Karpas-422 (cell line): ENCODE measurements around the gene CCKAR. TPM values are rescaled to one million over a fixed set of nuclear protein-coding genes. Genes with fewer than 3 reads are reported as not detected.

ENCODE experiments used
- DNase-seq: peaks from one replicate; pipeline ENCODE4 v3.0.0-alpha.2; 2015
- H2AFZ ChIP-seq: fragments of 200-600 bp; sonication (generic); 2 replicates; pipeline ENCODE4 v1.6.1; 2014; ENCODE audit warnings: antibody characterized with exemption, low read length, mixed read lengths
- H3K27ac ChIP-seq: fragments of 200-600 bp; sonication (generic); 2 replicates; pipeline ENCODE4 v1.5.1; 2014; ENCODE audit warnings: mild to moderate bottlenecking, low read length, moderate library complexity
- H3K27me3 ChIP-seq: fragments of 200-600 bp; sonication (generic); 2 replicates; pipeline ENCODE4 v1.6.1; 2014; ENCODE audit warnings: low read length, mixed read lengths
- H3K36me3 ChIP-seq: fragments of 200-600 bp; sonication (generic); 2 replicates; pipeline ENCODE4 v1.6.1; 2014; ENCODE audit warnings: low read length, mixed read lengths; ENCODE audit not compliant: insufficient read depth
- H3K4me1 ChIP-seq: fragments of 200-600 bp; sonication (generic); 2 replicates; pipeline ENCODE4 v1.6.1; 2014; ENCODE audit warnings: mild to moderate bottlenecking, low read length, mixed read lengths
- H3K4me2 ChIP-seq: fragments of 200-600 bp; sonication (generic); 2 replicates; pipeline ENCODE4 v1.6.1; 2014; ENCODE audit warnings: low read length, low read depth, mild to moderate bottlenecking; ENCODE audit not compliant: poor library complexity, severe bottlenecking
- H3K4me3 ChIP-seq: fragments of 200-600 bp; sonication (generic); 2 replicates; pipeline ENCODE4 v1.5.1; 2014; ENCODE audit warnings: mild to moderate bottlenecking, antibody characterized with exemption, low read length, mixed read lengths
- H3K79me2 ChIP-seq: fragments of 200-600 bp; sonication (generic); 2 replicates; pipeline ENCODE4 v1.6.1; 2014; ENCODE audit warnings: mild to moderate bottlenecking, low read length, mixed read lengths
- H3K9ac ChIP-seq: fragments of 200-600 bp; sonication (generic); 2 replicates; pipeline ENCODE4 v1.6.0; 2014; ENCODE audit warnings: low read length
- H3K9me2 ChIP-seq: fragments of 200-600 bp; sonication (generic), shearing (Covaris generic); replicated peaks from 2 replicates; pipeline ENCODE4 v1.6.0; 2014; ENCODE audit warnings: mild to moderate bottlenecking, low read length, moderate library complexity; ENCODE audit not compliant: insufficient read depth
- H3K9me3 ChIP-seq: fragments of 300-700, 200-600 bp; sonication (generic); 2 replicates; pipeline ENCODE4 v1.6.1; 2014; ENCODE audit warnings: low read length, mixed read lengths
- H4K20me1 ChIP-seq: fragments of 200-600 bp; sonication (generic); 2 replicates; pipeline ENCODE4 v1.6.1; 2014; ENCODE audit warnings: mild to moderate bottlenecking, antibody characterized with exemption, low read length, low read depth; ENCODE audit not compliant: insufficient read depth
- total RNA-seq: library from RNA; depleted of rRNA; stranded (reverse); fragments of >200 nt; shearing (Covaris generic); gene quantifications from 2 replicates; pipeline ENCODE4 v1.2.3, GENCODE V29; 2014; ENCODE audit warnings: low replicate concordance

The CCKAR gene
- total RNA-seq, 1 experiment from 2014 or later = not detected

DNA sequence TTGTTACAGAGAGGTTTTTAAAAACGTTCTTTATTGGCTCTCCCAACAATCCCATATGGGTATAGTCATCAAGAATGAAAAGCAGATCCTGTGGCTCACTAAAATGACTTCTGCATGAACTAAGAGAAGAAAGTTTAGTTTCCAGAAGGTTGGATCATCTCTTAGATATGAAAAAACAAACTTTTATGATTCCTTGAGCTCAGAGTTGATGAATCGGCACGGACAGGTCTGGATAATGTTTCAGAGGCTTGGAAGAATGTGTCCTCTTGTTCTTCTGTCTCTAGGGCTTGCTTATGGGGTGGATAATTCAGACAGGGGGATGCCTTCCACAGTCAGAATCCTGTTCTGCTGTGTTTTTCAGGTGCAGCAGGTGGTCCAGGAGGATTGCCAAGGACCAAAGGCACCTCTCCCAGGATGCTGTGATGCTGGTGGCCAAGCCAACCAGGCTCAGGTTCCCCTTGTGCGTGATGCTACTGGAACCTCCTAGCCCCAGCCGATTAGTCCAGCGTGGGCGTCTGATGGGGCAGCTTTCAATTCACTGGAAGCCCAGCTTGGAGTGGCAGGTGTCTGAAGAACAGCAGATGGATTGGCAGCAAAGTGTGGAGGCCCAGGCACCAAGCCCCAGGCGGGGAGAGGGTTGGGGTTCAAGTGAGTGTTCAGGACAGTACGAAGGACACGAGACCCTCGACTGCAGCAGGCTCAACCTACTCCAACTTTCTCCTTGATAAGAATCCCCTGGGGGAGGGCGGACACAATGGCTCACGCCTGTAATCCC, 30.3 kb downstream of the CCKAR start:
- Histone ChIP-seq H3K9me2 (no peaks in the 10 kb centered on the region), H3K27me3 (no peaks in the 10 kb centered on the region; the same call in 1 of the 2 replicates), H3K36me3 (no peaks in the 10 kb centered on the region), H3K27ac (no peak overlapping the region), H3K9me3 (peaks cover 3% of the 10 kb centered on the region; the same call in 1 of the 2 replicates), H3K9ac (no peak overlapping the region), H3K79me2 (no peaks in the 10 kb centered on the region), H3K4me2 (peak overlapping the region; percentile 62), H2AFZ (no peak overlapping the region), H4K20me1 (no peaks in the 10 kb centered on the region), H3K4me1 (peaks cover 7% of the 10 kb centered on the region), H3K4me3 (no peak overlapping the region)
- DNase-seq = peak; percentile 31

DNA sequence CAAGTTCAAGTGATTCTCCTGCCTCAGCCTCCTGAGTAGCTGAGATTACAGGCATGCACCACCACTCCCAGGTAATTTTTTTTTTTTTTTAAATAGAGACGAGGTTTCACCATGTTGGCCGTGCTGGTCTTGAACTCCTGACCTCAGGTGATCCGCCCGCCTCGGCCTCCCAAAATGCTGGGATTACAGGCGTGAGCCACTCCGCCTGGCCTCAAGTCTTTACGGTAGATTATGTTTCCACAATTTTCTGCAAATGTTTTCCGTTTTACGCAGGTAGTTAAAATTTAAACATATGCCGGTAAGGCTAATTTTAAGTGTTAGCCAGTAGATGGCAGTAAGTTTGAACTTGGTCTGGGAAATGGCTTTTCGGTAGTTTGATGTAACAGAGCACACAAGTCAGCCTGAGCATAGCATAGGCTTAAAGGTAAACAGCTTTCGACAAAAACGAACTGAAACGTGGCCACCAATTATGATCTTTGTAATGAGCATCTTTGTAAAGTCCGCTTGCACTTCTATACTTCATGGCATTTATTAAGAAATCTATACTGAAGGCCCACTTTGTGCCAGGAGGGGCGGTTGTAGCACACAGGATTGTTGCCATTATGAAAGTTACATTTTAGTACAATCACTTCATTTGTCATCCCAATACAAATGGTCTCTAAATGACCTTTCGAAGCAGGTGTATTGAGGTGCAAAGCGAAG, 31.1 kb downstream of the CCKAR start:
- no peaks in the 10 kb centered on the region; the same call in 1 of the 2 replicates for H3K27me3 ChIP-seq
- peaks cover 3% of the 10 kb centered on the region; the same call in 1 of the 2 replicates for H3K9me3 ChIP-seq
- DNase-seq = peak; percentile 80
- 0 out of 2 replicates have a peak overlapping the region, but pooled peaks have one; percentile 38 for H3K4me3 ChIP-seq
- H3K4me1 ChIP-seq = peaks cover 7% of the 10 kb centered on the region
- H3K9ac ChIP-seq = no peak overlapping the region
- no peak overlapping the region for H3K27ac ChIP-seq
- H3K4me2 ChIP-seq = peak overlapping the region; percentile 62
- H3K9me2 ChIP-seq = no peaks in the 10 kb centered on the region
- no peaks in the 10 kb centered on the region for H4K20me1 ChIP-seq
- H3K36me3 ChIP-seq = no peaks in the 10 kb centered on the region
- H3K79me2 ChIP-seq = no peaks in the 10 kb centered on the region
- H2AFZ ChIP-seq = no peak overlapping the region

DNA sequence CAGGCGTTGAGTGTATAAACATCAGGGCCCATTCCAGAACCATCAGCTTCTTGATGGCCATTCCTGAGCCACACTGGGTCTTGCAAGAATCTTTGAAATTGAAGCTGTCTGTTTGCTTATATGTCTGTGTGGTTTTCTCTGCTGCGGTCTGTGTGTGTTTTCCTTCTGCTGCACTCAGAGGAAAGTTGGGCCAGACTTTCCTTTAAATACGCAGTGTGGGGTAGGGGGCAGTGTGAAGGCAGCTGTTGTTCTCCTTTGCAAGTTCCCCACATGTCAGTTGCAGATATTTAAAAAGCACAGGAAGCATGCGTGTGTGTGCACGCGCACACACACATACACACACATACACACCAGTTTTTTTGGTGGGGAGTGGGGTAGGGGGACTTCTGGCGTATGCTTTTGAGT, 32.1 kb downstream of the CCKAR start:
- H3K4me2 ChIP-seq = no peak overlapping the region
- DNase-seq = peak; percentile 39
- H2AFZ ChIP-seq = no peak overlapping the region
- no peaks in the 10 kb centered on the region for H3K79me2 ChIP-seq
- H3K4me1 ChIP-seq = peaks cover 7% of the 10 kb centered on the region
- H4K20me1 ChIP-seq = no peaks in the 10 kb centered on the region
- H3K36me3 ChIP-seq = no peaks in the 10 kb centered on the region
- no peak overlapping the region for H3K9ac ChIP-seq
- H3K27ac ChIP-seq = no peak overlapping the region
- no peaks in the 10 kb centered on the region for H3K9me2 ChIP-seq
- no peak overlapping the region for H3K4me3 ChIP-seq
- H3K27me3 ChIP-seq = no peaks in the 10 kb centered on the region
- H3K9me3 ChIP-seq = no peaks in the 10 kb centered on the region

DNA sequence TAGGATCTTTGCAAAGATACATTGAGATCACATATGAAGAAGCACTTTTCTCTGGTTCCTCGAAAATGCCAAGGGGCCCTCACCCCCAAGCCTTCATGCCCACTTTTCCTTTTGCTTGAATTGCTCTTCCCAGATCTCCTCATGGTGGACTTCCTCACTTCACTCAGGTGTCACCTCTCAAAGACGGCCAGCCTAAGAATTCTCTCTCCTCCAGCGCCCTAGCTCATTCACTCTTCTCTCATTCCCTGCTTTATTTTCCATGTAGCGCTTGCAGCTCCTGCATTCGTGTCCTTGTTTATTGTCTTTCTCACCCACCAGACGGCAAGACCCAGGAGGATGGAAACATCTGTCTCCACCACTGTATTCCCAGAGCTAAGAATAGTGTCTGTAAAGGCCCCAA, 32.9 kb downstream of the CCKAR start:
- Histone ChIP-seq H3K9me2 (no peaks in the 10 kb centered on the region), H3K36me3 (no peaks in the 10 kb centered on the region), H3K9ac (no peak overlapping the region), H3K9me3 (no peaks in the 10 kb centered on the region), H3K27me3 (no peaks in the 10 kb centered on the region), H3K27ac (no peak overlapping the region), H3K4me3 (no peak overlapping the region), H4K20me1 (no peaks in the 10 kb centered on the region), H2AFZ (no peak overlapping the region), H3K4me1 (peaks cover 7% of the 10 kb centered on the region), H3K4me2 (no peak overlapping the region), H3K79me2 (no peaks in the 10 kb centered on the region)
- peak; percentile 9 for DNase-seq

DNA sequence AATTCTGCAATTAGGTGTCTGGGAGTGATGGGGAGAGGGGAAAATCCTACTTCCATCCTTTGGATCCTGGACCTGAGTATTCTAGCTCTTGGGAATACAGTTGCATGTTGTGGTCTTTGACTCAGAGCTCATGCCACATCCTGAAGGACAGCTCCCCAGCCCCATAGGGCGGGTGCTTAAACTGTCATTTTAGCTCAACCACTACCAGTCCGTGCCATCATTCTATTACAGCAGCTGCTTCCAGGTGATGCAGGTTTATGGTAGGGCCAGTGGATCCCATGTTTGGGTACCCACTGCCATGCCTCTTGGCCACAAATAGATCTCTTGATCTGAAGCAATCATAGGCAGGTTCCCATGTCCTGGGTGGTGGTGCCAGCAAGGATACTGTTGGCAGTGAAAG, 34.7 kb downstream of the CCKAR start:
- no peaks in the 10 kb centered on the region for H3K9me2 ChIP-seq
- no peak for DNase-seq
- no peaks in the 10 kb centered on the region for H3K27me3 ChIP-seq
- H2AFZ ChIP-seq = no peak overlapping the region
- H3K4me1 ChIP-seq = peaks cover 7% of the 10 kb centered on the region
- no peaks in the 10 kb centered on the region for H3K9me3 ChIP-seq
- no peak overlapping the region for H3K27ac ChIP-seq
- H3K4me3 ChIP-seq = no peak overlapping the region
- no peaks in the 10 kb centered on the region for H3K79me2 ChIP-seq
- no peak overlapping the region for H3K4me2 ChIP-seq
- no peak overlapping the region for H3K9ac ChIP-seq
- H4K20me1 ChIP-seq = no peaks in the 10 kb centered on the region
- H3K36me3 ChIP-seq = no peaks in the 10 kb centered on the region

DNA sequence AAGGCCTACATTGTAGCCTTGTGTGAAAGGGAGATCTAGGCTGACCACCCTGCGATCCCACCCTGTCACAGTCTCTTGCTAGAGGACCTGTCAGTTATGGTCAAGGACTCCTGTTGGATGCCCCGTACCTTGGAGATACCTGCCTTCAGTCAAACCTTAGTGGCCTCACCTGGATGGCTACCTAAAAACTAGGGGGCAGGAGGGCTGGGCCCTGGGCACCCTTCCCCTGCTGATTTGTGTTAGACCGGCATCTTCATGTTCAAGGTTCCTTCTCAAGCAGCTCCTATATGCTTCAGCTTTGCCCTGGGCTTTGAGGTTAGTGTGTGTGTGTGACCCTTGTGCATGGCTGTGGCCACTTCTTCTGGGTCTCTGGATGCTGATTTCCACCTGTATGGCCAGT, 35.3 kb downstream of the CCKAR start:
- no peak overlapping the region for H3K27ac ChIP-seq
- no peak overlapping the region for H2AFZ ChIP-seq
- no peak for DNase-seq
- no peak overlapping the region for H3K4me2 ChIP-seq
- no peaks in the 10 kb centered on the region for H3K9me2 ChIP-seq
- H3K79me2 ChIP-seq = no peaks in the 10 kb centered on the region
- no peaks in the 10 kb centered on the region for H3K36me3 ChIP-seq
- H3K27me3 ChIP-seq = no peaks in the 10 kb centered on the region
- H3K4me1 ChIP-seq = peaks cover 7% of the 10 kb centered on the region
- H3K9ac ChIP-seq = no peak overlapping the region
- no peak overlapping the region for H3K4me3 ChIP-seq
- no peaks in the 10 kb centered on the region for H3K9me3 ChIP-seq
- H4K20me1 ChIP-seq = no peaks in the 10 kb centered on the region

DNA sequence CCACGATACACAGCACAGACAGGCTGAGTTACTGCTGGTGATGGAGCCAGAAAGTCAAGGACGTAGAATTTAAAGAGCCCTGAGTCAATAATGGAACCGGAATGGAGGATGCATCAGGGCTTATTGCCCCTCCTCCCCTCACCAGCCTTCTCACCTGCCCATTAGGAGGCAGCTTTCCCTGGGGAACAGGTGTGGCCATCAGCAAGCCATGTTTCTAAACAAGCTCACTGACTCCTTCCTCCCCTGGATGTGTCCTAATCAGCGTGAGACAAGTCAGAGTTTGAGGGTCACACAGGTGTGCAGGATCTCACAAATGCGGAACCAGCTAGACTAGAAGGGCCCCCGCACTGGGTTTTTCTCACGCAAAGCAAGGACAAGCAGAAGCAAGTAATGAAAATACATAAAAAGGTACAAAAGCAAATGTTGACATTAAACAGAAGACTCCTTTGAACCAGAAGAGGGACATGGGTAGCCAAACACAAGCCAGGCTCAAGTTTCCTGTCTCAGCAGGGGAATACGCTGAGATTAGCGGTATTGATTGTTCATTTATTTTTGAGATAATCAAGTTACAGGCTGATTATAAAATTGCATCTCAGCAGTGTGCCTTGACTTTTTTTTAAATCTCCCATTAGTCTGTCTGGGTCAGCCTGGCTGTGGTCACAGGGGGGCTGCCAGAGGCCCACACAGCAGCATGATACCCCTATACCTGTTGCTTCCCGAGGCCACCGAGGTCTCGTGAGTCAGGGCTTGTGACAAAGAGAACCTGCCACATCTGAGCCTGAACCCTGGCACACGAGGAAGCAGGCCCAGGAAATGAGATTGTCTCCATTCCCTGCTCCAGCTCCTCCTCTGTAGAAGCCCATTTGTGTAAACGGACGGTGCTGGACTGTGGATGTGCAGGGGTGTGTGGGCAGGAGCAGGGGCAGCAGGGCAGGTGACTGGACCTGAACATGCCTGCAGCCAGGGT, 37.4 kb downstream of the CCKAR start:
- H3K4me2 ChIP-seq = no peak overlapping the region
- H3K36me3 ChIP-seq = no peaks in the 10 kb centered on the region
- H3K27me3 ChIP-seq = no peaks in the 10 kb centered on the region
- no peak overlapping the region for H3K27ac ChIP-seq
- no peaks in the 10 kb centered on the region for H3K4me1 ChIP-seq
- no peak overlapping the region for H3K9ac ChIP-seq
- no peak overlapping the region for H2AFZ ChIP-seq
- DNase-seq = no peak
- H3K9me2 ChIP-seq = no peaks in the 10 kb centered on the region
- no peaks in the 10 kb centered on the region for H3K79me2 ChIP-seq
- no peak overlapping the region for H3K4me3 ChIP-seq
- no peaks in the 10 kb centered on the region for H4K20me1 ChIP-seq
- no peaks in the 10 kb centered on the region for H3K9me3 ChIP-seq

DNA sequence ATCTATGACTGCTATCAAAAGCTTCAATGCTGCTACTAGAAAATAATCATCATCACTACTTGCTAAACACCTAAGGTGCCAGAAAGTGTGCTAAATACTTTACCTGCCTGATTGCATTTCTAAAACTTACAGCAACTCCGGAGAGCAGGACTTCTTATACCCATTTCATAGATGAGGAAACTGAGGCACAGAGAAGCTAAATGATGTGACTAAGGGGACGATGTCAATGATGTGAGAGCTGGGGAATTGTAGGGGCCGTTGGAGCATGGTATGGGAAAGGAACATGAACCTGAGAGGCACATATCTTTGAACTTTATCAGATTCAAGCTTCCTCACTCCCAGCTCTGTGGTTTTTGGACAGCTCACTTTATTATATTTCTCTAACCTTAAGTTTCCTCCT, 38.7 kb downstream of the CCKAR start:
- no peaks in the 10 kb centered on the region for H4K20me1 ChIP-seq
- H3K9me2 ChIP-seq = no peaks in the 10 kb centered on the region
- H3K9me3 ChIP-seq = no peaks in the 10 kb centered on the region
- H3K36me3 ChIP-seq = no peaks in the 10 kb centered on the region
- no peak overlapping the region for H3K4me3 ChIP-seq
- no peak for DNase-seq
- no peak overlapping the region for H3K27ac ChIP-seq
- no peak overlapping the region for H2AFZ ChIP-seq
- no peaks in the 10 kb centered on the region for H3K4me1 ChIP-seq
- no peak overlapping the region for H3K9ac ChIP-seq
- H3K4me2 ChIP-seq = no peak overlapping the region
- no peaks in the 10 kb centered on the region for H3K79me2 ChIP-seq
- no peaks in the 10 kb centered on the region for H3K27me3 ChIP-seq
